OCI-LY3 (cell line): ENCODE measurements around the gene NEUROD2.

Experiments used
- CTCF ChIP-seq: fragments of 200-600, 300-600 bp; sonication (generic); IDR thresholded peaks from 2 replicates; pipeline ENCODE4 v1.5.1; 2014; ENCODE audit warnings: antibody characterized with exemption, low read length, low read depth
- EZH2phosphoT487 ChIP-seq: fragments of 200-600 bp; shearing (Covaris generic); IDR thresholded peaks from 2 replicates; pipeline ENCODE4 v1.6.1; 2018; ENCODE audit warnings: antibody characterized with exemption, mixed run types, low read depth

- TF ChIP-seq CTCF = no peak
- TF ChIP-seq EZH2phosphoT487 = no peak
These were observed 4.7 kb upstream of the NEUROD2 start for GRCh38 chr17:39612291-39612894.
